Measurements from ENCODE around the gene AOC1.

The AOC1 gene

GRCh38 chr7:150814328-150815001 lies 37.9 kb upstream of the AOC1 start:
- no peak for TF ChIP-seq CTCF (IDR thresholded peaks at IDR 0.05; ENCODE audit: low read length, missing control alignments)
- no peak overlapping the region for H3K4me3 ChIP-seq (replicated peaks; ENCODE audit: low read depth, low read length)
- DNase-seq (ENCODE audit: low read depth), result no peak

DNA sequence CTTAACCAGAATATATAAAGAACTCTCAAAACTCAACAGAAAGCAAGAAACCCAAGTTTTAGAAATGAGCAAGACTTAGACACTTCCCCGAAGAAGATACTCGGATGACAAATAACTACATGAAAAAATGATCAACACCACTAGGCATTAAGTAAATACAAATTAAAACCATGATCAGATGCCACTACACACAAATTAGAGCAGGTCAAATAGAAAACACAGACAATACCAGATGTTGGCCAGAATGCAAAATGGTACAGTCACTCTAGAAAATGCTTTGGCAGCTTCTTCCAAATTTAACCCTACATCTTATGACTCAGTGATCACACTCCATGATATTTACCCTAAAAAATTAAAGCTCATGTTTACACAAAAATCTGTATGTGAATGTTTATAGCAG lies 33.3 kb upstream of the AOC1 start:
- DNase-seq (ENCODE audit: low read depth), result no peak
- no peak for TF ChIP-seq CTCF (IDR thresholded peaks at IDR 0.05; ENCODE audit: low read length, missing control alignments)
- H3K4me3 ChIP-seq (replicated peaks; ENCODE audit: low read depth, low read length), result no peak overlapping the region

DNA sequence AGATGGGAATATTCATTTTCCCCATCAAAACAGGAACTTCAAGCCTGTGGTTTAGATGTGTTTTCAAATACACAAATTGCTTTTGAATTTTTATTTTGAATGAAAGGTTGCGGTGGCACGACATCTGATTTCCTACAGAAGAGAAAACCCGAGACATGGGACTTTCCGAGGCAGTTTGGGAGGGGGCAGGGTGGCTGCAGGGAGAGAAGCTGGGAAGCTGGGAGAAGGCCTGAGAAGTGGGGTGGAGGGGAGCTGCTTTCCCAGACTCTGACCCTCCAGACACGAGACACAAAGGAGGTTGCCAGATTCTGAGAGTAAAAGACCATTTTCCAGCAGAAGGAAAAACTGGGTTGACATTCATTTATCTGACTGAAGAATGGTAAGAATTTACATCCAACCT lies 32.2 kb upstream of the AOC1 start:
- DNase-seq (ENCODE audit: low read depth), result no peak
- no peak for TF ChIP-seq CTCF (IDR thresholded peaks at IDR 0.05; ENCODE audit: low read length, missing control alignments)
- no peak overlapping the region for H3K4me3 ChIP-seq (replicated peaks; ENCODE audit: low read depth, low read length)

DNA sequence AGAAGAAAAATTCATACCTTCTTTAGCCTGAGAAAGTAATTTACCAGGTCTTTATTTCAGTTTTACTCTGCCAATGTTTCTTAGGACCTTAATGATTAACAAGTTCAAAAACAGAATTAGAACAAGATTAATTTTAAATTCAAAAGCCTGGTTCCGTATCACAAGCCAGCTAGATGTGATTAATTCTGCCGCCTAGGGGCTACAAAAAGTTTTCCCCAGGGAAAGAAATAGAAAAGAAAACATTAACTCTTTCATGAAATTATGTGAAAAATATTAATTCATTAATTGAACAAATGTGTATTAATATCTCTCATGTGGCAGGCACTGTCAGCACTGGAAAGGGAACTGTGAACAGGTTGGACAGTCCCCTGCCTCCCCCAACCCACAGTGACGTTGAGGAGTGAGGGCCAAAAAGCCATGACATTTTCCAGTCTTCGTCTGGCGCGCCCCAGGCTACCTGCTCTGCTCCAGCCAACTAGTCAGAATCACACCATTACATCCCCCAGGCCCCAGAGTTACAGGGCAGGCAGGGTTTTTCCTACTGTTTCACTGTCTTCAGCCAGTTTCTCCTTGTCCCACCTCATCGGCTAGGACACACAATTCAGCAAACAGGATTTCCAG lies 31.6 kb upstream of the AOC1 start:
- H3K4me3 ChIP-seq (replicated peaks; ENCODE audit: low read depth, low read length), result no peak overlapping the region
- DNase-seq (ENCODE audit: low read depth), result no peak
- TF ChIP-seq CTCF (IDR thresholded peaks at IDR 0.05; ENCODE audit: low read length, missing control alignments), result no peak

DNA sequence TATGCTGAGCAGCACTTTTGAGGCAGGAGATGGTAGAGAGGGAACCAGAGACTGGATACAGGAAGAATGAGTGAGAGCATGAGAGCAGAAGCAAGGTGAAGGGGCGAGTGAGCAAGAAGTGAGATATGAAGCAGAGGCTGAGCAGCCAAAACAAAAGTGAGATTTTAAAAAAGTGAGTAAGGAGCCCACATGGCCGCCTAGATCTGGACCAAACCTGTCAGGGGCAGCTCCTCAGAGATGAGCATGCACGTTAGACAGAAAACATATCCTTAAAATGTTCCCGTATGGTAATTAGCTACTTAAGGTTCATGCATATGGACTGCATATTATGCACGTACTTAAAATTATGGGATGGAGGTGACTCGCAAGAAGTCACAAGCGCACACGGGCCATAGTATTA lies 29.3 kb upstream of the AOC1 start:
- no peak for DNase-seq (ENCODE audit: low read depth)
- no peak for TF ChIP-seq CTCF (IDR thresholded peaks at IDR 0.05; ENCODE audit: low read length, missing control alignments)
- H3K4me3 ChIP-seq (replicated peaks; ENCODE audit: low read depth, low read length), result no peak overlapping the region

DNA sequence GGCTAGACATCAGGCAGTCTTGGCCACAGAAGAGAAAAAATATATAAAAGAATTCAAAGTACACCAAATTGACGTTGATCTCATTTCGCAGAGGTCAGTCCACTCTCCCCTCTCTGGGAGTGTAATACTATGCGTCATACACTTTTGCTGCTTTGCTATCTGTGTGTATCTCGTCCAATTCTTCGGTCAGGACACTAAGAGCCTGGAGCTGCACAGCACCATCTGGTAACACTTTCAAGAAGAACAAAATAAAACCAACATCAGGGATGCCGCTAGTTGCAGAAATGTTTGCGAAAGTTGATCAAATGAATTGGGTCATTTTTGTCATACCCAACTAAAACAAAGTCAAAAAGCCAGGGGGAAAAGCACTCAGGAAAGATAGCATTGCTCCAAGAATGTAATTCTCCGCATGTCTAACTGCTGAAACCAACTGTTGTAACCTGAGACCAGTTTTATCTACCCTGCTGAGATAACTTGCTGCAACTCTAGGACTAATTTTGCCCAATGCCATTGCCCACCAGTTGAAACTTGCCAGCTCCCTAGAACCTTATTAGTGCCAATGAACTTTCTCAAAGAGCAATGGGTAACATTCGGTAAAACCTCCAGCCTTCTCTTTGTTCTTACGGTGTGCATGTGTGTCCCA lies 28.7 kb upstream of the AOC1 start:
- TF ChIP-seq CTCF (IDR thresholded peaks at IDR 0.05; ENCODE audit: low read length, missing control alignments), result no peak
- DNase-seq (ENCODE audit: low read depth), result no peak
- H3K4me3 ChIP-seq (replicated peaks; ENCODE audit: low read depth, low read length), result no peak overlapping the region
